HEK293 (cell line): ENCODE results near the gene CLDN8.

Experiments
- IKZF3 ChIP-seq: fragments of 450-650 bp; IDR thresholded peaks from 2 replicates; pipeline ENCODE4 v1.5.0; 2018; ENCODE audit warnings: missing biosample characterization, mild to moderate bottlenecking, missing genetic modification characterization, moderate library complexity
- YY1 ChIP-seq: fragments of 450-650 bp; formaldehyde crosslinking; IDR thresholded peaks from 2 replicates; pipeline ENCODE4 v1.5.1; 2018; ENCODE audit warnings: missing biosample characterization, missing genetic modification characterization
- ZBTB21 ChIP-seq: fragments of 450-650 bp; formaldehyde crosslinking; IDR thresholded peaks from 2 replicates; pipeline ENCODE4 v1.5.1; 2017; ENCODE audit warnings: missing biosample characterization, missing genetic modification characterization
- ZNF292 ChIP-seq: fragments of 450-650 bp; formaldehyde crosslinking; IDR thresholded peaks from 2 replicates; pipeline ENCODE4 v1.5.1; 2016; ENCODE audit warnings: low read depth, missing biosample characterization, missing genetic modification characterization, borderline replicate concordance
- ZNF350 ChIP-seq: fragments of 450-650 bp; formaldehyde crosslinking; IDR thresholded peaks from 2 replicates; pipeline ENCODE4 v1.5.0; 2017; ENCODE audit warnings: missing biosample characterization, mild to moderate bottlenecking, missing genetic modification characterization
- TF ChIP-seq, protein P1 (sequence below): fragments of 450-650 bp; formaldehyde crosslinking; IDR thresholded peaks from 2 replicates; pipeline ENCODE4 v1.5.1; 2016; ENCODE audit warnings: missing biosample characterization, missing genetic modification characterization
- TF ChIP-seq, protein P2 (sequence below): fragments of 450-650 bp; formaldehyde crosslinking; IDR thresholded peaks from 2 replicates; pipeline ENCODE4 v1.5.1; 2016; ENCODE audit warnings: missing biosample characterization, missing genetic modification characterization
- TF ChIP-seq, protein P3 (sequence below): fragments of 450-650 bp; formaldehyde crosslinking; IDR thresholded peaks from 2 replicates; pipeline ENCODE4 v1.5.1; 2017; ENCODE audit warnings: missing biosample characterization, missing genetic modification characterization
- TF ChIP-seq, protein P4 (sequence below): IDR thresholded peaks from 2 replicates; pipeline ENCODE4 v1.6.1; 2011; ENCODE audit warnings: mild to moderate bottlenecking, low read depth, low read length, borderline replicate concordance
- TF ChIP-seq, protein P5 (sequence below): fragments of 450-650 bp; formaldehyde crosslinking; IDR thresholded peaks from 2 replicates; pipeline ENCODE4 v1.5.1; 2016; ENCODE audit warnings: missing biosample characterization, missing genetic modification characterization, borderline replicate concordance

DNA sequence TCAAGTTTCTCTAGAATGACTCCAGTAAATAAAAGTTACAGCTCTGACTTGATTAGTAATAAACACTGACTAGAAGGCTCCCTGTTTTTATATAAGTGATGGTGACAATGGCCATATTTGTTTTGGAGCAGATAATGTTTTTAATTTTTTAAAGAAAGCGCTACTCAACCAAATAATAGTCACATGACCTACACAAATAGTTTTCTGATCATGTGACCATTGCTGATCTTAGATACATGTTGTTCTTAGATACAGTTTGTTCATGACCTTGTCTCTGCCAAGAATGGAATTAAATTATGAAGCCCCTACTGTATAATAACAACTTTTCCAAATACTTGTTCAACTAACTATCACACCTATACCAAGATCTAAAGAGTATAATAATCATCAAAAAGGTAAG, 22.3 kb upstream of the CLDN8 start:
- TF ChIP-seq, protein P1, sequence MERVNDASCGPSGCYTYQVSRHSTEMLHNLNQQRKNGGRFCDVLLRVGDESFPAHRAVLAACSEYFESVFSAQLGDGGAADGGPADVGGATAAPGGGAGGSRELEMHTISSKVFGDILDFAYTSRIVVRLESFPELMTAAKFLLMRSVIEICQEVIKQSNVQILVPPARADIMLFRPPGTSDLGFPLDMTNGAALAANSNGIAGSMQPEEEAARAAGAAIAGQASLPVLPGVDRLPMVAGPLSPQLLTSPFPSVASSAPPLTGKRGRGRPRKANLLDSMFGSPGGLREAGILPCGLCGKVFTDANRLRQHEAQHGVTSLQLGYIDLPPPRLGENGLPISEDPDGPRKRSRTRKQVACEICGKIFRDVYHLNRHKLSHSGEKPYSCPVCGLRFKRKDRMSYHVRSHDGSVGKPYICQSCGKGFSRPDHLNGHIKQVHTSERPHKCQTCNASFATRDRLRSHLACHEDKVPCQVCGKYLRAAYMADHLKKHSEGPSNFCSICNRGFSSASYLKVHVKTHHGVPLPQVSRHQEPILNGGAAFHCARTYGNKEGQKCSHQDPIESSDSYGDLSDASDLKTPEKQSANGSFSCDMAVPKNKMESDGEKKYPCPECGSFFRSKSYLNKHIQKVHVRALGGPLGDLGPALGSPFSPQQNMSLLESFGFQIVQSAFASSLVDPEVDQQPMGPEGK (tag by site-specific recombination) = no peak
- no peak for TF ChIP-seq YY1 (tag by site-specific recombination)
- TF ChIP-seq, protein P2, sequence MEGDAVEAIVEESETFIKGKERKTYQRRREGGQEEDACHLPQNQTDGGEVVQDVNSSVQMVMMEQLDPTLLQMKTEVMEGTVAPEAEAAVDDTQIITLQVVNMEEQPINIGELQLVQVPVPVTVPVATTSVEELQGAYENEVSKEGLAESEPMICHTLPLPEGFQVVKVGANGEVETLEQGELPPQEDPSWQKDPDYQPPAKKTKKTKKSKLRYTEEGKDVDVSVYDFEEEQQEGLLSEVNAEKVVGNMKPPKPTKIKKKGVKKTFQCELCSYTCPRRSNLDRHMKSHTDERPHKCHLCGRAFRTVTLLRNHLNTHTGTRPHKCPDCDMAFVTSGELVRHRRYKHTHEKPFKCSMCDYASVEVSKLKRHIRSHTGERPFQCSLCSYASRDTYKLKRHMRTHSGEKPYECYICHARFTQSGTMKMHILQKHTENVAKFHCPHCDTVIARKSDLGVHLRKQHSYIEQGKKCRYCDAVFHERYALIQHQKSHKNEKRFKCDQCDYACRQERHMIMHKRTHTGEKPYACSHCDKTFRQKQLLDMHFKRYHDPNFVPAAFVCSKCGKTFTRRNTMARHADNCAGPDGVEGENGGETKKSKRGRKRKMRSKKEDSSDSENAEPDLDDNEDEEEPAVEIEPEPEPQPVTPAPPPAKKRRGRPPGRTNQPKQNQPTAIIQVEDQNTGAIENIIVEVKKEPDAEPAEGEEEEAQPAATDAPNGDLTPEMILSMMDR = no peak
- TF ChIP-seq, protein P3, sequence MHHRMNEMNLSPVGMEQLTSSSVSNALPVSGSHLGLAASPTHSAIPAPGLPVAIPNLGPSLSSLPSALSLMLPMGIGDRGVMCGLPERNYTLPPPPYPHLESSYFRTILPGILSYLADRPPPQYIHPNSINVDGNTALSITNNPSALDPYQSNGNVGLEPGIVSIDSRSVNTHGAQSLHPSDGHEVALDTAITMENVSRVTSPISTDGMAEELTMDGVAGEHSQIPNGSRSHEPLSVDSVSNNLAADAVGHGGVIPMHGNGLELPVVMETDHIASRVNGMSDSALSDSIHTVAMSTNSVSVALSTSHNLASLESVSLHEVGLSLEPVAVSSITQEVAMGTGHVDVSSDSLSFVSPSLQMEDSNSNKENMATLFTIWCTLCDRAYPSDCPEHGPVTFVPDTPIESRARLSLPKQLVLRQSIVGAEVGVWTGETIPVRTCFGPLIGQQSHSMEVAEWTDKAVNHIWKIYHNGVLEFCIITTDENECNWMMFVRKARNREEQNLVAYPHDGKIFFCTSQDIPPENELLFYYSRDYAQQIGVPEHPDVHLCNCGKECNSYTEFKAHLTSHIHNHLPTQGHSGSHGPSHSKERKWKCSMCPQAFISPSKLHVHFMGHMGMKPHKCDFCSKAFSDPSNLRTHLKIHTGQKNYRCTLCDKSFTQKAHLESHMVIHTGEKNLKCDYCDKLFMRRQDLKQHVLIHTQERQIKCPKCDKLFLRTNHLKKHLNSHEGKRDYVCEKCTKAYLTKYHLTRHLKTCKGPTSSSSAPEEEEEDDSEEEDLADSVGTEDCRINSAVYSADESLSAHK = no peak
- TF ChIP-seq, protein P4, sequence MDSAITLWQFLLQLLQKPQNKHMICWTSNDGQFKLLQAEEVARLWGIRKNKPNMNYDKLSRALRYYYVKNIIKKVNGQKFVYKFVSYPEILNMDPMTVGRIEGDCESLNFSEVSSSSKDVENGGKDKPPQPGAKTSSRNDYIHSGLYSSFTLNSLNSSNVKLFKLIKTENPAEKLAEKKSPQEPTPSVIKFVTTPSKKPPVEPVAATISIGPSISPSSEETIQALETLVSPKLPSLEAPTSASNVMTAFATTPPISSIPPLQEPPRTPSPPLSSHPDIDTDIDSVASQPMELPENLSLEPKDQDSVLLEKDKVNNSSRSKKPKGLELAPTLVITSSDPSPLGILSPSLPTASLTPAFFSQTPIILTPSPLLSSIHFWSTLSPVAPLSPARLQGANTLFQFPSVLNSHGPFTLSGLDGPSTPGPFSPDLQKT = no peak
- TF ChIP-seq ZBTB21 (tag by site-specific recombination) = no peak
- no peak for TF ChIP-seq ZNF350 (tag by site-specific recombination)
- no peak for TF ChIP-seq ZNF292 (tag by site-specific recombination)
- no peak for TF ChIP-seq IKZF3 (tag by site-specific recombination)
- TF ChIP-seq, protein P5, sequence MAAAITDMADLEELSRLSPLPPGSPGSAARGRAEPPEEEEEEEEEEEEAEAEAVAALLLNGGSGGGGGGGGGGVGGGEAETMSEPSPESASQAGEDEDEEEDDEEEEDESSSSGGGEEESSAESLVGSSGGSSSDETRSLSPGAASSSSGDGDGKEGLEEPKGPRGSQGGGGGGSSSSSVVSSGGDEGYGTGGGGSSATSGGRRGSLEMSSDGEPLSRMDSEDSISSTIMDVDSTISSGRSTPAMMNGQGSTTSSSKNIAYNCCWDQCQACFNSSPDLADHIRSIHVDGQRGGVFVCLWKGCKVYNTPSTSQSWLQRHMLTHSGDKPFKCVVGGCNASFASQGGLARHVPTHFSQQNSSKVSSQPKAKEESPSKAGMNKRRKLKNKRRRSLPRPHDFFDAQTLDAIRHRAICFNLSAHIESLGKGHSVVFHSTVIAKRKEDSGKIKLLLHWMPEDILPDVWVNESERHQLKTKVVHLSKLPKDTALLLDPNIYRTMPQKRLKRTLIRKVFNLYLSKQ = no peak
